B cell (primary cell): ENCODE data around the gene ELMO1. TPM values are rescaled to one million over a fixed set of nuclear protein-coding genes. Genes with fewer than 3 reads are reported as not detected.

Experiments used
- ATAC-seq: fragments of 200-7000 bp; cut with Tn5 transposase; one replicate; pipeline ENCODE4 v1.10.0; 2021; ENCODE audit warnings: low read depth, mild to moderate bottlenecking, moderate number of reproducible peaks, moderate library complexity
- CTCF ChIA-PET: fragments of 350-600 bp; sonication (Branson Sonifier 250); formaldehyde crosslinking; loops from one replicate; lab custom pipeline; 2021; ENCODE audit warnings: antibody characterized with exemption, inconsistent platforms; lab: Charles Lee
- POLR2A ChIA-PET: fragments of 350-600 bp; sonication (Branson Sonifier 250); formaldehyde crosslinking; loops from one replicate; lab custom pipeline; 2021; ENCODE audit warnings: antibody characterized with exemption; lab: Charles Lee
- DNase-seq: peaks from one replicate; pipeline ENCODE4 v3.0.0; 2013
- H2AFZ ChIP-seq: 2 replicates; pipeline ENCODE4 v1.6.1; 2012; ENCODE audit warnings: mild to moderate bottlenecking, low read depth, low read length; ENCODE audit not compliant: insufficient read depth, poor library complexity, severe bottlenecking
- H3K27ac ChIP-seq, 2 donors: 1 replicate in 1 of 2; 2 replicates in 1 of 2; pipeline ENCODE4 v1.5.1; 2012 to 2013; ENCODE audit warnings: low read length in 2 of 2, mild to moderate bottlenecking in 2 of 2, moderate library complexity in 1 of 2
- H3K27me3 ChIP-seq, 4 experiments: fragments of 200-600 bp in 1 of 4; sonication (generic) in 1 of 4; replicated peaks in 1 of 4; 1 replicate in 2 of 4; 2 replicates in 2 of 4; pipeline versions ENCODE4 v1.6.1 to v1.7.0; 2013 to 2016; ENCODE audit warnings: low read length in 3 of 4, mild to moderate bottlenecking in 2 of 4, mixed read lengths in 1 of 4, moderate library complexity in 1 of 4; ENCODE audit not compliant: insufficient read depth in 4 of 4, control insufficient read depth in 3 of 4; ENCODE audit errors: control extremely low read depth in 1 of 4
- H3K36me3 ChIP-seq, 2 experiments: replicated peaks in 1 of 2; 1 replicate in 1 of 2; 2 replicates in 1 of 2; pipeline versions ENCODE4 v1.6.1 to v1.7.1; 2013; ENCODE audit warnings: low read length in 1 of 2; ENCODE audit not compliant: insufficient read depth in 2 of 2, control insufficient read depth in 1 of 2; ENCODE audit errors: control extremely low read depth in 1 of 2, extremely low read depth in 1 of 2
- H3K4me1 ChIP-seq, 2 donors: fragments of 200-600 bp in 1 of 2; sonication (generic) in 1 of 2; 1 replicate in 1 of 2; 2 replicates in 1 of 2; pipeline versions ENCODE4 v1.5.1 to v1.6.1; 2013 to 2017; ENCODE audit warnings: low read length in 2 of 2; ENCODE audit not compliant: control insufficient read depth in 2 of 2, insufficient read depth in 2 of 2
- H3K4me2 ChIP-seq: replicated peaks from 2 replicates; pipeline ENCODE3; 2012; ENCODE audit warnings: mild to moderate bottlenecking, low read depth, low read length; ENCODE audit not compliant: poor library complexity, severe bottlenecking
- H3K4me3 ChIP-seq, 5 experiments: fragments of 200-600 bp in 1 of 5; sonication (generic) in 1 of 5; 1 replicate in 3 of 5; 2 replicates in 2 of 5; pipeline versions ENCODE4 v1.5.1 to v1.7.0; 2011 to 2016; ENCODE audit warnings: low read length in 4 of 5, mild to moderate bottlenecking in 4 of 5, low read depth in 2 of 5, control low read depth in 1 of 5, moderate library complexity in 1 of 5; ENCODE audit not compliant: insufficient read depth in 1 of 5; ENCODE audit errors: control extremely low read depth in 1 of 5, extremely low read depth in 1 of 5
- H3K79me2 ChIP-seq: fragments of 200-600 bp; sonication (generic); one replicate; pipeline ENCODE4 v1.6.0; 2016; ENCODE audit warnings: low read length; ENCODE audit not compliant: control insufficient read depth, insufficient read depth
- H3K9ac ChIP-seq: fragments of 200-600 bp; sonication (generic); 2 replicates; pipeline ENCODE4 v1.6.1; 2017; ENCODE audit warnings: mild to moderate bottlenecking, low read length, moderate library complexity
- H3K9me3 ChIP-seq, 3 donors: one replicate each; pipeline versions ENCODE4 v1.6.1 to v1.7.1; 2013; ENCODE audit warnings: low read length in 2 of 3; ENCODE audit not compliant: control insufficient read depth in 2 of 3, insufficient read depth in 1 of 3; ENCODE audit errors: control extremely low read depth in 1 of 3
- H4K20me1 ChIP-seq: 2 replicates; pipeline ENCODE4 v1.6.0; 2012; ENCODE audit warnings: mild to moderate bottlenecking, low read length; ENCODE audit not compliant: insufficient read depth, control insufficient read depth, poor library complexity, severe bottlenecking
- H3K27ac Mint-ChIP-seq: one replicate; pipeline ENCODE4 v1.8.0; 2021; ENCODE audit warnings: mixed read lengths
- H3K27me3 Mint-ChIP-seq: one replicate; pipeline ENCODE4 v1.8.0; 2021; ENCODE audit warnings: mixed read lengths
- H3K4me1 Mint-ChIP-seq: one replicate; pipeline ENCODE4 v1.8.0; 2021; ENCODE audit warnings: mixed read lengths
- H3K4me3 Mint-ChIP-seq: one replicate; pipeline ENCODE4 v1.8.0; 2021; ENCODE audit warnings: mixed read lengths
- H3K9me3 Mint-ChIP-seq: one replicate; pipeline ENCODE4 v1.8.0; 2022; ENCODE audit warnings: mixed read lengths; ENCODE audit not compliant: insufficient read depth
- EZH2 ChIP-seq: IDR thresholded peaks from 2 replicates; pipeline ENCODE4 v1.6.1; 2012; ENCODE audit warnings: borderline replicate concordance, low read depth, mild to moderate bottlenecking, moderate library complexity, low read length; ENCODE audit not compliant: insufficient read depth, poor library complexity, severe bottlenecking
- WGBS: methylation state at CpG from one replicate; pipeline ENCODE4 v1.1.5; 2013; ENCODE audit warnings: missing lambda C conversion rate; ENCODE audit not compliant: insufficient coverage; 5-methylcytosine and 5-hydroxymethylcytosine counted together
- intact Hi-C: fragments of 100-400 bp; cut with micrococcal nuclease; formaldehyde crosslinking; loops from one replicate; pipeline ENCODE4 v1.10.0; 2022
- polyA plus RNA-seq: library from polyadenylated mRNA; depleted of rRNA; stranded (reverse); fragments of >200 nt; gene quantifications from 2 replicates; pipeline ENCODE4 v1.2.3, GENCODE V29; 2012
- total RNA-seq, 2 donors: library from RNA; stranded (reverse); fragments of 120-200 nt in 1 of 2; gene quantifications; 1 replicate in 1 of 2; 2 replicates in 1 of 2; pipeline versions ENCODE4 v1.2.3 to v1.2.4, GENCODE V29; 2013 to 2022
- TF ChIP-seq, protein P1 (sequence below): fragments of 200-600 bp; IDR thresholded peaks from one replicate; pipeline ENCODE4 v1.8.0; 2022; ENCODE audit warnings: antibody characterized with exemption, mild to moderate bottlenecking

Gene ELMO1
- total and polyA plus RNA-seq, 2 donors (not counting 1 experiment from before 2014, with no cell fraction given): 44.7 to 177 TPM

- ChIA-PET CTCF (interaction anchor here (0.6 to 2.4 kb wide), 4 partner anchors 13 to 56 kb away, joined by 3 to 10 read pairs (median 4); partner anchors contain the start of gene ELMO1), POLR2A (interaction anchor here (1.3 kb wide), 1 partner anchor 38 kb away, joined by 4 read pairs; the partner anchor contains the start of gene ELMO1)
- Histone ChIP-seq H3K9me3 (peaks cover 0 to 3% (median 0%) of the 10 kb centered on the region in 3 donors), H3K9ac (peak overlapping the region; percentile 56), H3K27me3 (no peaks in the 10 kb centered on the region), H3K4me3 (no peak overlapping the region), H2AFZ (peak overlapping the region; percentile 40), H3K79me2 (peaks cover 72% of the 10 kb centered on the region), H3K27ac (peak overlapping the region in 1 of 2 donors; percentile 64), H3K36me3 (peaks cover 0 to 3% of the 10 kb centered on the region in 2 experiments), H4K20me1 (peaks cover 19% of the 10 kb centered on the region), H3K4me1 (peaks cover 38 to 39% of the 10 kb centered on the region in 2 donors), H3K4me2 (peak overlapping the region; percentile 71)
- no peaks in the 10 kb centered on the region for H3K9me3 Mint-ChIP-seq
- H3K4me1 Mint-ChIP-seq: peaks cover 66% of the 10 kb centered on the region
- WGBS: 78% methylated on average over 2 of the region's 2 CpGs
- TF ChIP-seq, protein P1, sequence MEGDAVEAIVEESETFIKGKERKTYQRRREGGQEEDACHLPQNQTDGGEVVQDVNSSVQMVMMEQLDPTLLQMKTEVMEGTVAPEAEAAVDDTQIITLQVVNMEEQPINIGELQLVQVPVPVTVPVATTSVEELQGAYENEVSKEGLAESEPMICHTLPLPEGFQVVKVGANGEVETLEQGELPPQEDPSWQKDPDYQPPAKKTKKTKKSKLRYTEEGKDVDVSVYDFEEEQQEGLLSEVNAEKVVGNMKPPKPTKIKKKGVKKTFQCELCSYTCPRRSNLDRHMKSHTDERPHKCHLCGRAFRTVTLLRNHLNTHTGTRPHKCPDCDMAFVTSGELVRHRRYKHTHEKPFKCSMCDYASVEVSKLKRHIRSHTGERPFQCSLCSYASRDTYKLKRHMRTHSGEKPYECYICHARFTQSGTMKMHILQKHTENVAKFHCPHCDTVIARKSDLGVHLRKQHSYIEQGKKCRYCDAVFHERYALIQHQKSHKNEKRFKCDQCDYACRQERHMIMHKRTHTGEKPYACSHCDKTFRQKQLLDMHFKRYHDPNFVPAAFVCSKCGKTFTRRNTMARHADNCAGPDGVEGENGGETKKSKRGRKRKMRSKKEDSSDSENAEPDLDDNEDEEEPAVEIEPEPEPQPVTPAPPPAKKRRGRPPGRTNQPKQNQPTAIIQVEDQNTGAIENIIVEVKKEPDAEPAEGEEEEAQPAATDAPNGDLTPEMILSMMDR: no peak
- no peak for TF ChIP-seq EZH2
- no peak for DNase-seq
- no peak for ATAC-seq
- peak overlapping the region; percentile 83 for H3K4me3 Mint-ChIP-seq
- intact Hi-C loops: loop anchor here (2.0 to 5.0 kb wide), 2 partner anchors 39 to 57 kb away; partner anchors contain the start of gene ELMO1
- no peaks in the 10 kb centered on the region for H3K27me3 Mint-ChIP-seq
- H3K27ac Mint-ChIP-seq: peak overlapping the region; percentile 69
These were observed 39.2 kb downstream of the ELMO1 start for GRCh38 chr7:37409461-37409860.
